Activated CD4-positive, alpha-beta memory T cell treated with anti-CD3 and anti-CD28 coated beads, Interleukin-2, amount 10 ng/mL, durations not matched to agents 7 days and 5 days (primary cell): ENCODE measurements around the gene SLC18A3. TPM values are rescaled to one million over a fixed set of nuclear protein-coding genes. Genes with fewer than 3 reads are reported as not detected.

Experiments used
- CTCF ChIA-PET: fragments of 350-600 bp; sonication (Branson Sonifier 250); formaldehyde crosslinking; loops from one replicate; lab custom pipeline; 2021; ENCODE audit warnings: antibody characterized with exemption, inconsistent platforms; lab: Charles Lee
- POLR2A ChIA-PET: fragments of 350-600 bp; sonication (Branson Sonifier 250); formaldehyde crosslinking; loops from one replicate; lab custom pipeline; 2021; ENCODE audit warnings: antibody characterized with exemption; lab: Charles Lee
- DNase-seq: peaks from one replicate; pipeline ENCODE4 v3.0.0-alpha.2; 2020
- H3K27ac Mint-ChIP-seq: one replicate; pipeline ENCODE4 v1.8.0; 2021; ENCODE audit warnings: mild to moderate bottlenecking, mixed read lengths
- H3K27me3 Mint-ChIP-seq: one replicate; pipeline ENCODE4 v1.8.0; 2021; ENCODE audit warnings: mixed read lengths
- H3K36me3 Mint-ChIP-seq: one replicate; pipeline ENCODE4 v1.8.0; 2021; ENCODE audit warnings: low read depth, mixed read lengths
- H3K4me1 Mint-ChIP-seq: one replicate; pipeline ENCODE4 v1.8.0; 2021; ENCODE audit warnings: mixed read lengths
- H3K4me3 Mint-ChIP-seq: one replicate; pipeline ENCODE4 v1.8.0; 2021; ENCODE audit warnings: mild to moderate bottlenecking, mixed read lengths
- H3K9me3 Mint-ChIP-seq: one replicate; pipeline ENCODE4 v1.8.0; 2021; ENCODE audit warnings: mixed read lengths
- total RNA-seq, 2 experiments: library from RNA; stranded (reverse); gene quantifications; one replicate each; pipeline ENCODE4 v1.2.3, GENCODE V29; 2021

The SLC18A3 gene
- total RNA-seq, 2 experiments from 2014 or later: not detected

DNA sequence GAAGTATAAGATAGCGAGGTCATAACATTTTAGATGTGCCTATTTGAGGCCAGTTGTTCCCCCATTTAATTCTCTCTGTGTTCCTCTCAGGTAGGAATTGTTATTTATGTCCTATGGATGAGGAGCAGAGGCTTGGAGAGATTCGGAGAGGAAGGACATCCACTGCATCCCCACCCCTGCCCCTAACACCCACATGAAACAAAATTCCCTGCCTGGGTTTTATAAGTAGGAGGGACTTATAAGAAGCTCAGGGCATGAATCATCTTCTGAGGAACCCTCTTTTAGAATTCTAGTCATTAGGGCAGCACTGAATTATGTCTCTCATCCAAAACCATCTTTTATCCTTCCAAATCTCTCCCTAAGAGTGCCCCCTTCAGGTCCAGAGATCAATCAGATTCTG is 8.7 kb downstream of the SLC18A3 start:
- no peak for DNase-seq
- H3K4me1 Mint-ChIP-seq: no peaks in the 10 kb centered on the region
- CTCF ChIA-PET: no interaction called here
- H3K27me3 Mint-ChIP-seq: peaks cover 30% of the 10 kb centered on the region
- no peak overlapping the region for H3K27ac Mint-ChIP-seq
- POLR2A ChIA-PET: no interaction called here
- H3K36me3 Mint-ChIP-seq: no peaks in the 10 kb centered on the region
- H3K4me3 Mint-ChIP-seq: no peak overlapping the region
- no peaks in the 10 kb centered on the region for H3K9me3 Mint-ChIP-seq

DNA sequence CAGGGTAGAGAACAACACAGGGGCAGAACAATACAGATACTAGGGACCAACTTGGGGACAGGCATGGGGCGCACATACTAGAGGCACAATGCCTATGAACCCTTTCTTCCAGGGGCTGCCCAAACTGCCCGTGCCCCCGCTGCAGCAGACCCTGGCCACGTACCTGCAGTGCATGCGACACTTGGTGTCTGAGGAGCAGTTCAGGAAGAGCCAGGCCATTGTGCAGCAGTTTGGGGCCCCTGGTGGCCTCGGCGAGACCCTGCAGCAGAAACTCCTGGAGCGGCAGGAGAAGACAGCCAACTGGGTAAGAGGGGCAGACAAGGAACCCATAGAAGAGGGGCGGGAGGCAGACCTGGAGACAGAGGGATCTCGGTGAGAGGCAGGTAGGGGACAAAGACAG is 9.5 kb downstream of the SLC18A3 start:
- Mint-ChIP-seq H3K27ac (no peak overlapping the region), H3K9me3 (no peaks in the 10 kb centered on the region), H3K36me3 (no peaks in the 10 kb centered on the region), H3K4me3 (no peak overlapping the region), H3K27me3 (peaks cover 27% of the 10 kb centered on the region), H3K4me1 (no peaks in the 10 kb centered on the region)
- ChIA-PET POLR2A (no interaction called here), CTCF (no interaction called here)
- DNase-seq: no peak

DNA sequence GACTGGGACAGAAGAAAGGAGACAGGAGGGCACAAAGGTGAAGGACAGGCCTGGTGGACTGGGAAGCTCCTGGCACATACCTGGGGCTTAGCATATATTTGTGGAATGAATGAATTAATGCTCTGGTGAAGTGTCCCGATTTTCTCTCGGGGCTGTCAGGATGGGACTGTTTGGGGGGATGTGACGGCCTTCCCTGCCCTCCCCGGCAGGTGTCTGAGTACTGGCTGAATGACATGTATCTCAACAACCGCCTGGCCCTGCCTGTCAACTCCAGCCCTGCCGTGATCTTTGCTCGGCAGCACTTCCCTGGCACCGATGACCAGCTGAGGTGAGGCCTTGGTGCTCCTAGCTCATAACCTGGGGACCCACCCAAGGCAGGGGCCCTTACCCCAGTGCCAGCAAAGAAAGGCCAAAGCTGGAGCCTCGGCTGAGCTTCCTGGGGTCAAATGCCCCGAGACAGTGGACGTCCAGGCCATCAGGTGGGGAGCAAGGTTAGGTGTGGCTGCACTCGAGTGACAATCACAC is 10.2 kb downstream of the SLC18A3 start:
- CTCF ChIA-PET: no interaction called here
- H3K4me1 Mint-ChIP-seq: no peaks in the 10 kb centered on the region
- POLR2A ChIA-PET: no interaction called here

DNA sequence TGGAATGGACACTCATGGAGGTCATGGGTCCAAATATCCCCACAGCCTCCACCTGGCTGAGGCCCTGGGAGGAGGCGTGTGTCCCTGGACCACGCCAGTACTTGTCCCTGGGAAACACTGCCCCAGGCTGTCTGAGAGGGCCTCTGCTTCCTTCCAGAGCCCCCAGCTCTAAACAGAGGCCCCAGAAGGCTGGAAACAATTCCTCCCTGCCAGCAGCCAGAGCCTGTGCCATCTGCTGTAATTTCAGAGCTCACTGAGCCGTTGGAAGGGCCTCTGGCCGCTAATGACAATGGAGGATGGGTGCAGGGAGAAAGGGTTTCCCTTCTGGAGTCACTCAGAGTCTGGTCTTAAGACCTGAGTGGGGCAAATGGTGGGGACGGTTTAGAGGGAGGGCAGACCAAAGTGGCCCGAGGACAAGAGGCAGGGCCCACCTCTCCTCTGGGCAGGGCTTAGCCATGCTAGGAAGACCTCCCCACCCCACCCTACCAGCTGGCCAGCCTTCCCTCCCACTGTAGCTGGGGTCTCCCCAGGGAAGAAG is 10.8 kb downstream of the SLC18A3 start:
- POLR2A ChIA-PET: no interaction called here
- DNase-seq: no peak
- Mint-ChIP-seq H3K4me3 (no peak overlapping the region), H3K4me1 (no peaks in the 10 kb centered on the region), H3K27ac (no peak overlapping the region), H3K9me3 (no peaks in the 10 kb centered on the region), H3K36me3 (no peaks in the 10 kb centered on the region), H3K27me3 (peaks cover 16% of the 10 kb centered on the region)
- CTCF ChIA-PET: no interaction called here

More for the DNA sequence above, 10.2 kb downstream of the SLC18A3 start:
- no peak for DNase-seq
- Mint-ChIP-seq H3K27me3 (peaks cover 21% of the 10 kb centered on the region), H3K27ac (no peak overlapping the region), H3K9me3 (no peaks in the 10 kb centered on the region), H3K36me3 (no peaks in the 10 kb centered on the region), H3K4me3 (no peak overlapping the region)

DNA sequence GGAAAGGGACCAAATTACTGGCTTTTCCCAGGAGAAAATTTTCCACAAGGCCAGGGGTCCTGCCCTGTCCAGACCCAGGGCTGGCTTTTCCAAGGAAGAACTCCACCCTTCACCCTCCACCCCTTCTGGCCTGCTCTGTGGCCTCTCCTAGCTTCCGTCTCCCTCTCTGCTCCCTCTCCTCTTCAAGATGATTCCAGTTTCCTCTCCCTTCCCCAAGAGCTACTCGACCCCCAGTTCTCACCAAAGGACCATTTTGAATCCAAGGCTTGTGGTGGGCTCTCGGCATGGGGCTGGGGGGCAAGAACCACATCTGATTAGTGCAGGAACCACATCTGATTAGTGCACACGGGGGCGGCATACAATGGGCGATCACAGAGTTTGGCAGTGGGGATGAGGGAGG is 11.5 kb downstream of the SLC18A3 start:
- Mint-ChIP-seq H3K4me1 (no peaks in the 10 kb centered on the region), H3K36me3 (no peaks in the 10 kb centered on the region), H3K27ac (no peak overlapping the region), H3K4me3 (no peak overlapping the region), H3K27me3 (peaks cover 15% of the 10 kb centered on the region), H3K9me3 (no peaks in the 10 kb centered on the region)
- CTCF ChIA-PET: no interaction called here
- POLR2A ChIA-PET: no interaction called here
- no peak for DNase-seq

DNA sequence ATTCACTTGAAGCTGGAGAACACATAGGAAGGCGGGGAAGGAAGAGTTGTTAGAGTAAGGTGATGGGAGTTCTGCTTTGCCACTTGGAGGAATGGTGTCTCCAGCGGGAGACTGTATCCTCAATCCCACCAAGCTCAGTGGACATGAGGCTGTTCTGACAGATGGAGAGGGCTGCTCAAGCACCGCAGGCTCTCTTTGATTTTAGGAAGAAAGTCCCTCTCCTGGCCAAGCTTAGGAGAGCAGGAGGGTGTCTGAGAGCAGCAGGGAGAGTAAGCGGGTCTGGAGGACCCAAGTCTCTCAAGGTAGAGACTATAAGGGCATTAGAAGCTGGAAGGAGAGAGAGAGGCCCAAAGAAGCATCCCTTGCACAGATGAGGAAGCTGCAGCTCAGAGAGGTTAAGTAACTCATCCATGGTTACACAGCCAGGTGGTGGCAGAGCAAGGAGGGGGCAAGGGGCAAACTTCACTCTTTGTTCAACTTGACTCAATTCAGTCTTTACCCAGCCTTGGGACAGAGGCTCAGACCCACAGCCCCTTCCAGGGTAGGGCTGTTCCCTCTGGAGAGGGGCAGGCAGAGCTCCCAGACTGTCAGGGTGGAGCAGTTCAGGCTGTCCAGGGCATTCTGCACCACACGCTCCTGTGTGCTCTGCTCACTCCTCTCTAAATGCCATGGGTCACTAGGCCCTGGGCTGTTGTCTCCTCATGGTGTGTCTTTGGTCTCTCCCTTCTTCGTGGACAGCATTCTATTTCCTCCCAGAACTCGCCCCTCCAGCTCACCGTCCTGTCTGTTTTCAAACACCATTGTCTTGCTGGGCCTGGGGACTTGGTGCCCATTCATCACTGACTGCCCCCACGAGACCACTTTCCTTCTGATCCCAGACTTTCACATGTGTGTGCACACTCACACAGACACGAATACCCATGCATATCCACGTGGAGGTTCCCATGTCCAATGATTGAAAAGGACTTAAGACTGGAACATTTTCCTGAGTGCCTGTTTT is 12.6 kb downstream of the SLC18A3 start:
- ChIA-PET CTCF (interaction anchor here (1.2 kb wide), 1 partner anchor 30 kb away, joined by 3 read pairs; no protein-coding TSS in a partner anchor), POLR2A (no interaction called here)
- no peak overlapping the region for H3K4me3 Mint-ChIP-seq
- H3K9me3 Mint-ChIP-seq: no peaks in the 10 kb centered on the region
- no peak for DNase-seq
- H3K36me3 Mint-ChIP-seq: no peaks in the 10 kb centered on the region
- no peaks in the 10 kb centered on the region for H3K4me1 Mint-ChIP-seq
- no peak overlapping the region for H3K27ac Mint-ChIP-seq
- peaks cover 9% of the 10 kb centered on the region for H3K27me3 Mint-ChIP-seq

DNA sequence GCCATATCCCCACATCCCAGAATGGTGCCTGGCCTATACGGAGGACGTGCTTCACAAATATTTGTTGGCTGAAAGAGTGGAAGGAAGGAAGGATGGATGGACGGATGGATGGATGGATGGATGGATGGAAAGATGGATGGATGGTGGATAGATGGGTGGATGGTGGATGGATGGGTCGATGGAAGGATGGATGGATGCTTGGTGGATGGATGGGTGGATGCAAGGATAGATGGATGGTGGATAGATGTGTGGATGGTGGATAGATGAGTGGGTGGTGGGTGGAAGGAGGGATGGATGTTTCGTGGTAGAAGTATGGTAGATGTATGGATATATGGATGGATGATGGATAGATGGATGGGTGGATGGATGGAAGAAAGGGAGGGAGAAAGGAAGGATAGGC is 14.5 kb downstream of the SLC18A3 start:
- no peak for DNase-seq
- no peaks in the 10 kb centered on the region for H3K4me1 Mint-ChIP-seq
- H3K9me3 Mint-ChIP-seq: no peaks in the 10 kb centered on the region
- no peaks in the 10 kb centered on the region for H3K36me3 Mint-ChIP-seq
- H3K4me3 Mint-ChIP-seq: no peak overlapping the region
- peaks cover 9% of the 10 kb centered on the region for H3K27me3 Mint-ChIP-seq
- CTCF ChIA-PET: no interaction called here
- POLR2A ChIA-PET: no interaction called here
- H3K27ac Mint-ChIP-seq: no peak overlapping the region

DNA sequence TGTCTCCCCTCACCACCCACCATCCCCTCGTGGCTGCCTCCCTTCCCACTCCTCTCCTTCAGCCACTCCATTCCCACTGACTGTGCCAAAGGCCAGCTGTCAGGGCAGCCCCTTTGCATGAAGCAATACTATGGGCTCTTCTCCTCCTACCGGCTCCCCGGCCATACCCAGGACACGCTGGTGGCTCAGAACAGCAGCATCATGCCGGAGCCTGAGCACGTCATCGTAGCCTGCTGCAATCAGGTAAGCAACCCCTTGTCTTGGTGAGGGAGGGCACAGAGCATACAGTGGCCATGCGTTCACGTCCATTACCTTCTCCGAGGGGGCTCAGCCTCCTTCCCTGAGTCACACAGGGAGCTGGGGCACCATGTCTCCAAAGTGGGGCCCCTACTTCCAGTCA is 15.3 kb downstream of the SLC18A3 start:
- Mint-ChIP-seq H3K27ac (no peak overlapping the region), H3K9me3 (no peaks in the 10 kb centered on the region), H3K27me3 (peaks cover 4% of the 10 kb centered on the region), H3K4me3 (no peak overlapping the region), H3K4me1 (no peaks in the 10 kb centered on the region), H3K36me3 (no peaks in the 10 kb centered on the region)
- ChIA-PET POLR2A (no interaction called here), CTCF (no interaction called here)
- no peak for DNase-seq

DNA sequence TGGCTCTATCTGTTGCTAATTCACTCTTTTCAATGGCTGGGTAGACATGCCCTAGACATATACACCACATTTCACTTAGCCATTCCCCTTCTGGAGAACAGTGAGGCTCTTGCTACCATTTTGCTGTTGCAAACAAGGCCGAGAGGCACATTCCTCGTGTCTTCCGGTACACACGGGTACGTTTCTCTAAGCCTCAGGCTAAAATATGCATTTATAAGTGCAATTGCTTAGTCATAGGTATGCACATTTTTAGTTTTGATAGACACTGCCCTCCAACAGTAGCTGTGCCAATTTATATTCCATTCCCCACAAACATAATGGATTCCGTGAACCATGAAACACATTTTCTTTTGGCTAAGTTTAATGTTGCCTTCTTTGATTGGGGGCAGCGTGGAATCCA is 16.9 kb downstream of the SLC18A3 start:
- CTCF ChIA-PET: no interaction called here
- H3K27ac Mint-ChIP-seq: no peak overlapping the region
- H3K36me3 Mint-ChIP-seq: no peaks in the 10 kb centered on the region
- no peaks in the 10 kb centered on the region for H3K9me3 Mint-ChIP-seq
- peaks cover 4% of the 10 kb centered on the region for H3K27me3 Mint-ChIP-seq
- no peaks in the 10 kb centered on the region for H3K4me1 Mint-ChIP-seq
- POLR2A ChIA-PET: no interaction called here
- no peak overlapping the region for H3K4me3 Mint-ChIP-seq
- no peak for DNase-seq

DNA sequence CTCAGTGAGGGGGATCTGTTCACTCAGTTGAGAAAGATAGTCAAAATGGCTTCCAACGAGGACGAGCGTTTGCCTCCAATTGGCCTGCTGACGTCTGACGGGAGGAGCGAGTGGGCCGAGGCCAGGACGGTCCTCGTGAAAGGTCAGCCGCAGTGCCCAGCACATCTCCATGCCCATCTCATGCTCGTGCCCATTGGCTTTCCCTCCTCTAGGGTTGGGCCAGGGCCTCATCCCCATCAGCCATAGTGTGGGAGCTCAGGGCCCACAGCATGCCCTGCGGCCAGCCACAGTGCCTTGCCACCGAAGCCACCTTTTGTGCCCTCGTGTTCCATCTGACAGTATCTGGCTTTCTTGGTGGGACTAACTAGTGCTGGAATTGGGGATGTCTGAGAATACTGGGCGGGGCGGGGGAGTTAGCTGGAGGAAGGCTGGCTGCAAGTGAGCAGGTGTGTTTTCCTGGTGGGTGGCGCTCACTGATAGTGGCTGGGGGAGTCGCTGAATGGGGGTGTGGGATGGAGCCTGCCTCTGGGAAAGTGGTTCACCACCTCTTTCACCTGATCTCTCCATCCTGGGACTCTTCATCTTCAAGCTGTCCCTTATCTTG is 17.6 kb downstream of the SLC18A3 start:
- no peak for DNase-seq
- H3K4me3 Mint-ChIP-seq: no peak overlapping the region
- POLR2A ChIA-PET: no interaction called here
- H3K27ac Mint-ChIP-seq: no peak overlapping the region
- CTCF ChIA-PET: no interaction called here
- H3K9me3 Mint-ChIP-seq: no peaks in the 10 kb centered on the region
- H3K27me3 Mint-ChIP-seq: peaks cover 4% of the 10 kb centered on the region
- no peaks in the 10 kb centered on the region for H3K36me3 Mint-ChIP-seq
- H3K4me1 Mint-ChIP-seq: no peaks in the 10 kb centered on the region

DNA sequence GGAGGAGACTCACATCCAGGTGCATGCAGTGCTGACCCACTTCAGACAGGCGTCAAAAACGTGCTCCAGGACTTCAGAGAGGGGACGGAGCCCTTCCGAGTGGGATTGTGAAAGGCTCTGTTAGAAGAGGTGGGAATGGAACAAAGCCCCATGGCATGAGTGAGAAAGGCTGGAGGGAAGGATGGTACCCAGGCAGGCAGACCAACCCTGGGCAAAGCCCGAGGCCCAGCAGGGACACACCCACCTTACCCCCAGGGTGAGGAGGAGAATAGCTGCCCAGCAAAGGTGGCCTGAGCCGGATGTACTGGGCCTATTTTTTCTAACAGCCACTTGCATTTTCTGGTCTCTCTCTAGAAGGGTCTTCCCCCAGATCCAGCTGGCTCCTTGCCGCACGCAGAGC is 18.5 kb downstream of the SLC18A3 start:
- H3K36me3 Mint-ChIP-seq: no peaks in the 10 kb centered on the region
- no peaks in the 10 kb centered on the region for H3K9me3 Mint-ChIP-seq
- DNase-seq: no peak
- H3K27me3 Mint-ChIP-seq: peaks cover 5% of the 10 kb centered on the region
- H3K27ac Mint-ChIP-seq: no peak overlapping the region
- no peak overlapping the region for H3K4me3 Mint-ChIP-seq
- no peaks in the 10 kb centered on the region for H3K4me1 Mint-ChIP-seq
- ChIA-PET POLR2A (no interaction called here), CTCF (no interaction called here)

DNA sequence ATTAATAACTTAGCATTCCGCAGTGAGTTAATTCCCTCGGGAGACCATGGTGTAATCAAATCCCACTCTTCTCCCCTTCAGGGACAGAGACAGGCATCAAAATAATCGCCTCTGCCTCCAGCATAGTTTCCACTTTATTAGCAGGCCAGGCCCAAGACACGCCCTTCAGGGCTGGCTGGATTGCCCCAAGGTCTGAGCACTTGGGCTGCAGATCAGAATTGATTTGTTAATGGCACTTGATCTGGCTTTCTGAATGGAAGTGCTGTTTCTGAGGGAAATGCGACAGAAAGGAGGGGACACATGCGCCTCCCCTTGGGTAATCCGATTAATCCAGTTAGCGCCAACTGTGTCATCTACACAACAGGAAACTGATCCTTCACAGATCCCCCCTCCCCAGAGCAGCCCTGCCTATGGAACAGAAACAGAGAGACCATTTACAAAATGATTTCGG is 19.3 kb downstream of the SLC18A3 start:
- no peak overlapping the region for H3K4me3 Mint-ChIP-seq

DNA sequence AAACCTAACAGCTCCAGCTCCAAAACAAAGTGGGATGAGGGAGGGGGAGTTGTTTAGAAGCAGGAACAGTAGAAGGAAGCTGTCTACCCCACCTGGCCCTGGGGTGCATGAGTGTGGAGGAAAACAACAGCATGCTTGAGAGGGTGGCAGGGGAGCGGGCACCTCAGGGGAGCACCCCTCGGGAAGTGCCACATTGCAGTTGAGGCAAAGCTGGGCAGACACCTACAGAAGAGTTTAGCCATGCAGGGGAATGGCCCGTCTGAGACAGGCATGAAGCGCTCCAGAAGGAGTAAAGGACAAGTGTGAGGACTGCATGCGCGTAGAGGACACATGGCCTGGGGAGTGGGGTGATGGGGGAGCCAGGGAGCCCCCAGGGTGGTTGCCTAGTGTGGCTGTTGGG is 21.9 kb downstream of the SLC18A3 start:
- no peak overlapping the region for H3K27ac Mint-ChIP-seq
- H3K4me3 Mint-ChIP-seq: no peak overlapping the region
- H3K27me3 Mint-ChIP-seq: peaks cover 12% of the 10 kb centered on the region
- no peaks in the 10 kb centered on the region for H3K9me3 Mint-ChIP-seq
- H3K36me3 Mint-ChIP-seq: no peaks in the 10 kb centered on the region
- CTCF ChIA-PET: no interaction called here
- POLR2A ChIA-PET: no interaction called here
- DNase-seq: no peak
- no peaks in the 10 kb centered on the region for H3K4me1 Mint-ChIP-seq

More for the DNA sequence above, 19.3 kb downstream of the SLC18A3 start:
- ChIA-PET POLR2A (no interaction called here), CTCF (no interaction called here)
- Mint-ChIP-seq H3K9me3 (no peaks in the 10 kb centered on the region), H3K27me3 (peaks cover 2% of the 10 kb centered on the region), H3K27ac (no peak overlapping the region), H3K36me3 (no peaks in the 10 kb centered on the region), H3K4me1 (no peaks in the 10 kb centered on the region)
- no peak for DNase-seq
